ENCODE measurements around the gene BAK1.

Gene BAK1

DNA sequence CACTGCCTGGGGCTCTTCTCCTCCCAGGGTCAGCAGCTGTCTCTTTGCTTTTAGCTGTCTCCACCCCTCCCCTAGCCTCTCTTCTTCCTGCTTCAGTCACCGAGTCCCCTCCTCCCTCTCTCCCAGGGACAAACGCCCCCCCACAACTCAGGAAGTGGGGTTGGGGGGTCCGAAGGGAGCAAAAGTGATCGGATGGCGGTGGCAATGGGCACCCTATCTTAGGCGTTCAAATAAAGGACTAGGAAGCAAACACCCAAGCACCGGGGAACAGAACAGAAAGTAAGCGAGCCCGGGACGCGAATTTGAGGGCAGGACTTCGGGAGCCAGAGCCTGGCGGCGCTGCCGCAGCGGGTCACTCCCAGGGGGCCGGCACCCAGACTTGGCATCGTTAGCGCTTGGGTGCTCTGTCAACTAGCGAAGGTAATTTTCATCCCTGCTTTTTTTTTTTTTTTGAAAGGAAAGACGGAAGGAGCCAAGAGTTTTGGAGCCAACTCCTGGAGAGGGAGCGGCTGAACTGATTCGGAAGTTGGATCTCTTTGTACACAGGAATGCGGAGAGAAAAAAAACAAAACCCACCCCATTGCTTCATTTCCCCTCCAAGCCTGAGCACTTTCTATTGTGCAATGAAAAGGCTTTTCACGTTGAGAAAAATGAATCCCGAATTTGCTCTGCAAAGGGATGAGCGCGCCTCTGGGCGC lies 40.2 kb upstream of the BAK1 start:
- Histone ChIP-seq H3K27me3 (no peaks in the 10 kb centered on the region), H3K9ac (peak overlapping the region; percentile 81), H3K4me3 (peak overlapping the region; percentile 90), H3K9me3 (no peaks in the 10 kb centered on the region), H4K20me1 (peaks cover 35% of the 10 kb centered on the region), H3K4me1 (peaks cover 60% of the 10 kb centered on the region), H3K27ac (peak overlapping the region; percentile 73), H3K4me2 (peak overlapping the region; percentile 94), H3K36me3 (peaks cover 13% of the 10 kb centered on the region; the same call in 1 of the 2 replicates)
- peak; percentile 92 for TF ChIP-seq Cebpa-rat (IDR thresholded peaks at IDR 0.05)

GRCh38 chr6:33619166-33619840 lies 39.2 kb upstream of the BAK1 start:
- Histone ChIP-seq H3K4me1 (peaks cover 58% of the 10 kb centered on the region), H3K36me3 (peaks cover 9% of the 10 kb centered on the region; the same call in 1 of the 2 replicates), H3K4me2 (peak overlapping the region; percentile 94), H3K27ac (0 out of 2 replicates have a peak overlapping the region, but pooled peaks have one; percentile 7), H3K27me3 (no peaks in the 10 kb centered on the region), H3K9ac (peak overlapping the region; percentile 13; the same call in 1 of the 2 replicates), H4K20me1 (peaks cover 25% of the 10 kb centered on the region), H3K9me3 (no peaks in the 10 kb centered on the region), H3K4me3 (no peak overlapping the region)
- TF ChIP-seq Cebpa-rat (IDR thresholded peaks at IDR 0.05), result no peak

DNA sequence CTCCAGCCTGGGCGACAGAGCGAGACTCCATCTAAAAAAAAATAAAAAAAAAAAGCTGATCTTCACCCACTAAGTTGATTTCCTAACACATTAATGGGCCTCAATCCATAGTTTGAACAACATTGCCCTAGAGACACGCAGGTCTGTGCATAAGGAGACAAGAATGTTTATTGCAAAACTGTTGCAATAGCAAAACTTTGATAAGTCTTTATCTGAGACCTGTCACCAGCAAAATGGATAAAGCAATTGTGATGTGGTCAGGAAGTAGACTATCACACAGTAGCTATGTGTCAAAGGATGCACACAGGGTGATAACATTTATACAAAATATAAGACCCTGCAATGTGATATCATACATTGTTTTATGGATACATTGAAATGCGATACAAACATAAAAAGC lies 36.8 kb upstream of the BAK1 start:
- TF ChIP-seq Cebpa-rat (IDR thresholded peaks at IDR 0.05), result no peak
- no peak overlapping the region for H3K9ac ChIP-seq
- no peak overlapping the region for H3K4me2 ChIP-seq
- H3K4me1 ChIP-seq, result peaks cover 56% of the 10 kb centered on the region
- no peaks in the 10 kb centered on the region for H3K27me3 ChIP-seq
- no peak overlapping the region for H3K4me3 ChIP-seq
- peaks cover 2% of the 10 kb centered on the region for H4K20me1 ChIP-seq
- H3K27ac ChIP-seq, result no peak overlapping the region
- H3K36me3 ChIP-seq, result no peaks in the 10 kb centered on the region
- H3K9me3 ChIP-seq, result peaks cover 4% of the 10 kb centered on the region; the same call in 1 of the 2 replicates

DNA sequence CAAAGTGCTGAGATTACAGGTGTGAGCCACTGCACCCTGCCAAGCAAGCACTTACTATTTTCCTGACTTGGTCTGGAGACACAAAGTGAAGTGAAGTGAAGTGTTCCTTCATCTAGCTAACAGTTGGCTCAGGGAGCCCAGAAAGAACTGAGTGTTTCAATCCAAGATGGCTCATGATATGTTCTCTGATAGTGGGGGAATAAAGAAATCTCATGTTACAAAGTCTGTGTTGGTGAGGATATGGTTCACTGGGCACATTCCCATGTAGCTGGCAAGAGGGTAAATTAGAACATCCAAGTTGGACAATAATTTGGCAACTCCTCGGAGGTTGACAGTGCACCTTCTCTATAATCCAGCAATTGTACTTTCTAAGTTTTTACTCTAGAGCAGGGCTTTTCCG lies 36.0 kb upstream of the BAK1 start:
- no peaks in the 10 kb centered on the region for H4K20me1 ChIP-seq
- H3K9ac ChIP-seq, result no peak overlapping the region
- no peak overlapping the region for H3K27ac ChIP-seq
- H3K36me3 ChIP-seq, result no peaks in the 10 kb centered on the region
- H3K4me2 ChIP-seq, result no peak overlapping the region
- H3K4me1 ChIP-seq, result peaks cover 57% of the 10 kb centered on the region
- H3K4me3 ChIP-seq, result no peak overlapping the region
- no peak for TF ChIP-seq Cebpa-rat (IDR thresholded peaks at IDR 0.05)
- H3K9me3 ChIP-seq, result peaks cover 5% of the 10 kb centered on the region; the same call in 1 of the 2 replicates
- H3K27me3 ChIP-seq, result no peaks in the 10 kb centered on the region

GRCh38 chr6:33613795-33614168 lies 33.7 kb upstream of the BAK1 start:
- Histone ChIP-seq H3K9ac (0 out of 2 replicates have a peak overlapping the region, but pooled peaks have one; percentile 10), H3K4me2 (no peak overlapping the region), H3K27ac (no peak overlapping the region), H4K20me1 (no peaks in the 10 kb centered on the region), H3K9me3 (peaks cover 5% of the 10 kb centered on the region; the same call in 1 of the 2 replicates), H3K27me3 (no peaks in the 10 kb centered on the region), H3K36me3 (no peaks in the 10 kb centered on the region), H3K4me3 (no peak overlapping the region), H3K4me1 (peaks cover 68% of the 10 kb centered on the region)
- no peak for TF ChIP-seq Cebpa-rat (IDR thresholded peaks at IDR 0.05)

- Histone ChIP-seq H3K9me3 (peaks cover 5% of the 10 kb centered on the region; the same call in 1 of the 2 replicates), H3K27ac (no peak overlapping the region), H3K9ac (0 out of 2 replicates have a peak overlapping the region, but pooled peaks have one; percentile 10), H3K36me3 (no peaks in the 10 kb centered on the region), H3K4me2 (no peak overlapping the region), H3K4me3 (no peak overlapping the region), H3K4me1 (peaks cover 69% of the 10 kb centered on the region), H3K27me3 (no peaks in the 10 kb centered on the region), H4K20me1 (no peaks in the 10 kb centered on the region)
- no peak for TF ChIP-seq Cebpa-rat (IDR thresholded peaks at IDR 0.05)
Measured at GRCh38 chr6:33613146-33613794, 33.2 kb upstream of the BAK1 start.

- no peak for TF ChIP-seq Cebpa-rat (IDR thresholded peaks at IDR 0.05)
- Histone ChIP-seq H3K4me3 (no peak overlapping the region), H3K4me2 (peak overlapping the region; percentile 80), H3K4me1 (peaks cover 68% of the 10 kb centered on the region), H3K9me3 (peaks cover 5% of the 10 kb centered on the region; the same call in 1 of the 2 replicates), H3K27me3 (no peaks in the 10 kb centered on the region), H3K27ac (0 out of 2 replicates have a peak overlapping the region, but pooled peaks have one; percentile 18), H3K36me3 (no peaks in the 10 kb centered on the region), H3K9ac (0 out of 2 replicates have a peak overlapping the region, but pooled peaks have one; percentile 34), H4K20me1 (no peaks in the 10 kb centered on the region)
Measured at GRCh38 chr6:33610779-33611732, 31.0 kb upstream of the BAK1 start.

- Histone ChIP-seq H3K27me3 (no peaks in the 10 kb centered on the region), H3K4me2 (peak overlapping the region; percentile 80), H3K36me3 (no peaks in the 10 kb centered on the region), H3K4me1 (peaks cover 68% of the 10 kb centered on the region), H3K4me3 (0 out of 2 replicates have a peak overlapping the region, but pooled peaks have one; percentile 17), H3K27ac (peak overlapping the region; percentile 58), H4K20me1 (no peaks in the 10 kb centered on the region), H3K9ac (peak overlapping the region; percentile 12; the same call in 1 of the 2 replicates), H3K9me3 (peaks cover 7% of the 10 kb centered on the region; the same call in 1 of the 2 replicates)
- no peak for TF ChIP-seq Cebpa-rat (IDR thresholded peaks at IDR 0.05)
Measured at GRCh38 chr6:33610067-33610466, 30.0 kb upstream of the BAK1 start.

All from BLaER1 (cell line).